Activated CD4-positive, alpha-beta T cell treated with anti-CD3 and anti-CD28 coated beads for 1 hour (primary cell): ENCODE results near the gene CARMIL1.

Experiments used
- DNase-seq: peaks from one replicate; pipeline ENCODE4 v3.0.0-alpha.2; 2020

The CARMIL1 gene

DNA sequence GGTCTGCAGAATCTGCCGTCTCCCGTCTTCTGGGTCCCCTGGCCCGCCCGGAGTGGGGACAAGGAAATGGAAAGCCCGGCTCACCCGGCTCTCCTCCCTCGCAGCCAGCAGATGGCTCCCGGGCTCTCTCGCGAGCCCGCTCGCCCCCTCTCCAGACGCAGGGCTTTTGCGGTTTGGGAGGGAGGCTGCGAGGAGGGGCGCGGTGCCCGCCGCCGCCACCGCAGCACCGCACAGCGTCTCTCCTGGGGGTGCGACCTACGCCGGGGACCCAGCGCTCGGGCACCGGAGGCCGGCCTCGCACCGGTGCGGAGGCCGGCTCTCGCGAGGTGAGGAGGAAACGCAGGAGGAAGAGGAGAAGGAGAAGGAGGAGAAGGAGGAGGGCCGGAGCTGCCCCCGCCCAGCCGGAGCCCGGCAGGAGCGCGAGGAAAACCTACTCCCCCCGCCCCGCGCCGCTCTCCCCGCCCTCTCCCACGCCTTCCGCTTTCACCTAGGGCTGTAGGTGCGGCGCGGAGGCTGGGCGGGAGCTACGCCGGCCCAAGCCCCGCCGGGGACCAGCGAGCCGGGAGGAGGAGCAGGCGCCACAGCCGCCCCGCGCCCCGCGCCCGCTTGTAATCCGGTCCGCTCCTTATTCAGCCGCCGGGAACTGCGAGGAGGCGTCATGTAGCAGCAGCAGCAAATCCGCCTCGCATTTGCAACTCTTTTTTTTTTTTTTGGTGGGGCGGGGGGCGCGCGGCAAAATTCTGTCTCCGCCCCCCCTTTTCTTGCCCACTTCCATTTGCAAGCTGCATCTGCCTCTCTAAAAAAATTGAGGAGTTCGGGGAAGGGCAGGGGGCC, at the start of gene CARMIL1:
Gene CARMIL1, plus strand, starts transcription at position 461 of the 834 bp plus-strand sequence. CDS start 422 bp downstream, outside the sequence.
- peak; percentile 60 for DNase-seq

DNA sequence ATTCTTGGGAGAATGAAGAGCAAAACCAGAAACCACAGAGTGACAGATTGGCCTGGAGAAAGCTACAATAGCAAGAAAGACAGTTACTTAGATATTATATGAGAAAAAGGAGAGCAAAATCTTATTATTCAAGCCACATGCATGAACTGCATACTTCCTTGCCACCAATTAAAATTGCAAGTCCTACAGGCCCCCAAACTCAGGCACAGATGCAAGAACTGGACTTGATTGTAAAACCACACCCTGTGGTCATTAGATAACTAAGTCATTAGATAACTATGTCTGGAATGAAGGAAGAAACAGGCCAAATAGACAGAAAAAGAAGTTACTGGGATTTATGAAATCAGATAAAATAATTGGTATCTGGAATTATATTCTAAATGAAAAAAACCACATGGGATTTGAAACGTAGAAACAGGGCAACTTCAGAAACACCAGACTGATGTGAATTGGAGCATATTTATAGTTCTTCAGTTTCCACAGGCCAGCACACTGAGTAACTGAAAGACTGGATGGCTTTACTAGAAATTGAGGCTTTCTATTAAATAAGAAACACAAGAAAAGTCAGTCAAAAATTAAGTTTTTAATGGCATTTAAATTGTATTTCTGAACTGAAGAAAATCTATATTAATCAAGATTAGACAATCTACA, 49.4 kb upstream of the CARMIL1 start:
- DNase-seq = no peak

DNA sequence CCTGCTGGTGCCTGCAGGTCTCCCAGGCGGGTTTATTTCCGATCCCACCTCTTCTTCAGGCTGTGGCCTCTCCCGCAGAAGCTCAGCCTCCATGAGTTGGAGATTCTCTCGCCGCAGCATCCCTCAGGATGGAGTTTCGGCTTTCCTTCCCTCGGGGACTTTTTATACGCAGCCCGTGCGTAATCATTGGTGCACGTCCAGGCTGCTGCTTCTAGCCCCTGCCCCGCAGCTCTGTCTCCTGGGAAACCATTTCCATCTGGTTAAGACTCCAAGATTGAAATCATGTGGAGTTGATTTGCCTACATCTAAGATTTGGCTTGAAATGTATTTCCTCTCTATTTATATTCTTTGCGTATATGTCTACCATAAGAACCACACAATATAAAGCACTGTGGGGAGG, 46.7 kb upstream of the CARMIL1 start:
- no peak for DNase-seq

DNA sequence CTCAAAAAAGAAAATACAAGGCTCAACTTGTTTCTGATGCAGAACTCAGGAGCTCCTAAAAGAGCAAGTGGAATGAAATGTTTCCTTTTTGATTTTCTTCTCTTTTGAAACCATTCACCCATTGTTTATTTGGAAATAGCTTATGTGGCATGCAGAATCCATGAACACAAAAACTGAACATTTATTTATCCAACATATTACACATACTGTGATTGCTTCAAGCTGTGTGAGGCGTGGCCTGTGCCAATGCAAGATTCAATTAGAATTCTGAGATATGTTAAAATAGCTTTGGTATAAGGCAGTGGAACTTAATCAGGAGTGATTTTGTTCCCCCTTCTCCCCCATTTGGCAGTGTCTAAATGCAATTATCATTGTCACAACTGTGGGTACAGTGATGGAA, 45.9 kb upstream of the CARMIL1 start:
- DNase-seq = no peak

DNA sequence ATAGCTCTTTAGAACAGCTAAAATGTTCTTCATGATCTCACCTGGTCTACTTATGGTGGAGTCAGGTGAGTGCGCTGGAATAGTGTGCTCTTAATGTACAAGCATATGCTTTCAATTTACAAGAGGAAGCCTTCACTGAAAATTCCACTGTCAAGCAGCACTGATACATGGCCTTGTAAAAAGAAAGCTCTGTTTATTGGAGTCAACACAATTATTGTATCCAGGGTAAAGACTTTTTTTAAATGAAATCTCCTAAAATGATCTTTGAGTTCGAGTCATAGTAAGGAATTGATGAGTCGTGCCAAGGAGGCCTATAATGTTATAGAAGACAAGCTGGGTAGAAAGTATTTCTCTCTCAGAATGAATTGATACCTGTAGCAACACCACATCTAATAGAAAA, 41.6 kb upstream of the CARMIL1 start:
- no peak for DNase-seq

DNA sequence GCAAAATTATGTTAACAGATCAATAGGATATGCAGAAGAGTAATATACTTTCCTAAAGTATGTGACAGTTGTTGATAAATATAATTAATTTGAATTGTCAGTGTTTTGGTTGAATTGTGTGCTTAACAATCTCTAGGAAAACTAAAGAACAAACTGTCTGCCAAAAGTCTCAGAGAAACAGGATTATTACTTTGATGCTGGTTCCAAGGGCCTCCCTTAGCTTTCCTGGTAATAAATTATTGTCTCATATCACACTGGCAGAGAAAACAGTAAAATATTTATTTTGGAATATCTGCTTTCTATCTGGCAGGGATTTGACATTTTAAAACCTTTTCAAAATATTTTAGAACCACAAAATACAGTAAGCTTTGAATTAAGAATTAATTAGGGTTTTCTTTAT, 40.1 kb upstream of the CARMIL1 start:
- DNase-seq = no peak

DNA sequence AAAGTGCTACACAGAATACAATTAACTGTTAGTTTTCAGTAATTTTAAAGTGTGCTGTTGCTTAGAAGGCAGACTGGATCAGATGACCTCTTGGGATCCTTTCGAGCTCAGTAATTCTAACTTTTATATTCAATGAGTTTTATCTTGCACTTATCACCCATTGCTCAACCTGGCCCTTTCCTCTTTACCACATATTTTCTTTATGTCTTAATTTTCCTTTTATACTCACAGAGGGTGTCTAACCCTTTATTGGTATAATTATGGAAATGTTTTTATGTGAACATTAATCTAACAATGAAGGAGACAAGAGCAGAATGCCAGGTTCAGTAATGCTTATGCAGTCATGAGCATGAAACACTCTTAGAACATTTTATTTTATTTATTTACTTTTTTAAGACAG, 39.7 kb upstream of the CARMIL1 start:
- DNase-seq = no peak

DNA sequence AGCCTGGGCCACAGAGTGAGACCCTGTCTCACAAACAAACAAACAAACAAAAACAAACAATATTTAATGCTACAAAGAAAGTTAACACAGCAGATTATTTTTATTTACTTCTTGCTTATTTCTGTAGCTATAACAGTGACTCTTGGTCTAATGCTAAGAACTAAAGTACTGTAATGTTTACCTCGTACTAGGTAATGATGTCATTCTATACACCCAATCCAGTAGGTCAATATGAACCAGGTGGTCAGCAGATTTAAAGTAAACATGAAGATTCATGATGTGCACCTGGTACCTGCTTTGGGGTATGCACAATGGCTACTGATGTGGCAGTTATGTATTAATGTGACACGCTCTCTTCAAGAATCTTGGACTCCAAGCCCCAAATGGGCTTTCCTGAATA, 36.6 kb upstream of the CARMIL1 start:
- DNase-seq = no peak

DNA sequence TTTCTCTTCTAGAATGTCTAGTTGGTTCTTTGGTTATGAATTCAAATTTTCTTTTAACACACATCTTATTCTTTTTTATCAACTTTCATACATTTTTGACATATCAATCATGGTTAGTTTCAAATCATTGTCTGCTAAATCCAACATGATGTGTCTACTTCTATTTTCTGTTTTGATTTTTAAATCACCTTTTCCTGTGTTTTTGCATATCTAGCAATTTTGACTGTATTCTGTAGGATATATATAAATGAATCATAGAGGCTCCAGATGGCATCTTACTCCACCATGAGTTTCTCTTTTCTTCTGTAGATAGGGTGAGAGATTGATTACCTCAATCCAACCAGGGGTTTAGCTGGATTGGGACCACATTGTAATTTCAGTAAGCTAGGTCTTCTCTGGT, 34.3 kb upstream of the CARMIL1 start:
- no peak for DNase-seq

DNA sequence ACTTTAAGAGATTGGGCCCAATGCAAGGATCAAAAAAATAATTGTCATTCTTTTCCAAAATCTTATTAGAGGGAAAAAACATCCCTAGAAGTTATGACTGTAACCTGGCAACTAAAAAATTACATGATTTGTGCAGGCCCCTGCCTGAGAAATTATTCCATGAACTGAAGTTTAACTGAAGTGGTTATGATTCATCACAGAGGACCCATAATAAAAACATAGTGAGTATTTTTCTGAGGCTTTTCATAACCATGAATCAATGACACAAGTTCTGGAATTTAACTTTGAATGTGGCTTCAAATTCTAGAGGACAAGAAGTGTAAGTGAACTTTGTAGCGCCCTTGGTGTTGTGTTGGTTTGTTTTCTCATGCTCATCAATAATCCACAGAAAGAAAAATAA, 31.1 kb upstream of the CARMIL1 start:
- no peak for DNase-seq

DNA sequence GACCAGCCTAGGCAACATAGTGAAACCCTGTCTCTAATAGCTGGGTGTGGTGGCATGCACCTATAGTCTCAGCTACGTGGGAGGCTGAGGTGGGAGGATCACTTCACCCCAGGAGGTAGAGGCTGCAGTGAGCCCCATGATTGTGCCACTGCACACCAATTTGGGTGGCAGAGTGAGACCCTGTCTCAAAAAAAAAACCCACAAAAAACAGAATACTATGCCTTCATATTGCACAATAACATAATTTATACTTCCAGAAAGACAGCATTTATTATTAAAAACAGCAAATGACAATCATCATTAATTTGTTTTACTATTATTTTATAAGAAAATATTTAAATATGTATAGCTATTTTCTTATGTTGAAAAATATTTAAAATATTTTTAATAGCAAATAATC, 30.0 kb upstream of the CARMIL1 start:
- no peak for DNase-seq

DNA sequence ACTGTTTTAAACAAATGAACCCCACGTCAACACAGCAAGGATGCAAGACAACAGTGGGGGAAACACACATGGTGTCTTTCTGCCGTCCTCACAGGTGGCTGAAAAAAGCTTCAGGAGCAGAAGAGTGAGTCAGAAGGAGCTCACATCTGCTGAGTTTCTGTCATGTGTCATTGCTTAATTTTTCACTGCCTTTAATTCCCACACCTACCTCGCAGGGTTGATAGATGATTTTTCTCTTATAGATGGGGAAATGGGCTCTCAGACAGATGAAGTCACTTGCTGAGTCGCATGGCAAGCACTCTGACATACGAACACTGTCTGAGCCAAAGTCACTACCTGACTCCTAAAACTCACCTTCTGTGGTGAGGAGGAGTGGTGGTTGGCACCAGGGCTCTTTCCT, 28.3 kb upstream of the CARMIL1 start:
- no peak for DNase-seq

DNA sequence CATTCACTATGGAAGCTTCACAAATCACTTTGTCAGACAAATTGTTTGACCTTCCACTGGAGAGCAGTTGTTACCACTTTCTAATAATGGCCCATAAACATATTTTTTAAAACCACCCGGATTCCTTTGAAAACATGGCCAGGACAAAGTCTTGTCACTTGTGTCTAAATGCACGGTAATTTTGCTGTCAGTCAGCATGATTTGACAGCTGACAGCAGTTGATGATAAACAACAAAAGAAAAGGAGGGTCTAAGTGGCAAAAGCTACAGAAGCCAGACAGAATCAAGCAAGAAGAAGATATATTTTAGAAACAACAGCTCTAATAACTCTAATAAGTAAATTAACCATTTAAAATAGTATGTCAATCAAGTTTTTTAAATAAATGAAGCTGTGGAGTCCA, 27.7 kb upstream of the CARMIL1 start:
- DNase-seq = no peak

DNA sequence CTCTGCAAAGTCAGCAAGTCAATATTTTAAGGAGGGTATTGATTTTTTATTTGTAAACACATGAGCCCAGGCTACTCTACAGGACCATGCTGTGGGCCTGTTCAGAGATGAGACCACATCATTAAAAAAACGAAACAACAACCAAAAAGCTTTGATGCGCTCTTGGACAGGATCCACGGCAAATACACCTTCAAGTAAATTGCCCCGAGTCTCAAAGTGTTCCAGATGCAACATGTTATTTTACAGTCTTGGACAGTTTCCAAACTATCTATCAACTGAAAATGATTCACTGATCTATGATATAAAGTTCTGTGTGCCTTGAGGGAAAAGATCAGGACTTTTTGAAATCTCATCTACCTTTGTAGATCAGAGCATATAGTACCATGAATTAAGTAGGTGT, 25.8 kb upstream of the CARMIL1 start:
- no peak for DNase-seq

DNA sequence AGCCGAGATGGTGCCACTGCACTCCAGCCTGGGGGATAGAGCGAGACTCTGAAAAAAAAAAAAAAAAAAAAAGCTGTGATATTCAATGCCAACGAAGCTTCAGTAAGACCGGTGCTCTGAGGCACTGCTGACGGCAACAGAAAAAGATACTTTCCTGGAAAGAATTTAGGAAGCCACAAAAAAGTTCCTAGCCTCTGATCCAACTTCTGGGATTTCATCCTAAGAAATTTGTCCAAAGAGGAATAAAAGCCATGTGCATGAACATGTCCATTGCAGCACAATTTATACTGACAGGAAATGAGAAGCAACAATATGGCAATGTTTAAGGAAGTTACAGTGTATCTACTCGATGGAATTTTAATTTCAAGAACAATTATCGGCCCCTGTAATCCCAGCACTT, 24.5 kb upstream of the CARMIL1 start:
- no peak for DNase-seq

DNA sequence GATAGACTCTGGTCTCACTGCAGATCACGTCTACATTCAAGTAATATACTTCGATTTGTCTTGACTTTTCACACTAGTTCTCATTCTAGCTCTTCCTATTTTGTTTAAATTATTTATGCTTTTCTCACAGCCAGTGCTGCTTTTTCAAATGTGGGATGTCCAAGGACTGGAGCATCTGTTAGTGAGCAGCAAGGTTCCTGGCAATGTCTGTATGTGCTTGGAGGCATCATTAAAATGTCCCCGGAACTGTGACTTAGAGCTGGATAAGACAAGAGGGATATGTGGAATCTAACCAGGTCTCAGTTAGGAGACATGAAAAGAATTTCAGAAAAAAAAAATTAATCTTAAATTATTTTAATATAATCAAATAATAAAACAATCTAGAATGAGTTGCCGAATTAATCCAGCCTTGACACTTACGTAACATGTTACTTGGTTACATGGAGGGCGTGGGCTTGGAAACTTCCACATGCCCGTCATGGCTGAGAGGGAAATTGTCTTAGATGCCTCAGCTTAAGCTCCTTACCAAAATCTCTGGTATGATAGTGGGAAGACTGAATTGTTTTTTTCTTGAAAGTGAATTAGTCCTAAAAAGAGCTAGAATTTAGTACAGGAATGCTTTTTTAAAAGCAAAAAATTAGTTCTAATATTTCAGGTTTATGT, 21.4 kb upstream of the CARMIL1 start:
- DNase-seq = no peak

DNA sequence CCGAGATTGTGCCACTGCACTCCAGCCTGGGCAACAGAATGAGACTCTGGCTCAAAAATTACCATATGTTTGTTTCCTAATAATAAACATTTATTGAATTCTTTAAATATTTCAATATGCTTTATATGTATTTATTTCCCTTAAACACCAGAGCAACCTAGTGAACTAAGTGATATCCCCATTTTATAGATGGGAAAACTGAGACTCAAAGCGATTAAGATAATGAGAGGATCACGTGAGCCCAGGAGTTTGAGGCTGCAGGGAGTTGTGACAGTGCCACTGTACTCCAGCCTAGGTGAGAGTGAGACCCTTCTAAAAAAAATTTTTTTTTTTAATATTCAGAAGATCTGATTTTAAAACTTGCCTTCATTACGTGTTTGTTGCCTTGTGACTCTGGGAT, 19.4 kb upstream of the CARMIL1 start:
- no peak for DNase-seq

DNA sequence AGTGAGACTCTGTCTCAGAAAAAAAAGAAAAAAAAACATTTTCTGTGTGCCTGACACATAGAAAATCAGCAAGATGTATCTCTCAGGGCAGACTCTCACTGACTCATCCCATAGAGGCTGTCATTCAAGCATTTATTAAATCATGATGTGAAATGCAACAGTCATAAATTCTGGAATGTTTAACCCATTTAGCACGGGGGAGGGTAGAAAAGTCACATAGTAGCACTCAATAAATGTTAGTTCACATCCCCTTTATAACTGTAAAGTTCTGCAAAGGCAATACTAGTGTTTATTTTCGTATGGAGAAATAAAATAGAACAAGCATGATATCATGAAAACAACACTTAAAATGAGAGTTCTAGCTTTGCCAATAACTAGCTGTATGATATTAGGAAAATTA, 15.5 kb upstream of the CARMIL1 start:
- no peak for DNase-seq

DNA sequence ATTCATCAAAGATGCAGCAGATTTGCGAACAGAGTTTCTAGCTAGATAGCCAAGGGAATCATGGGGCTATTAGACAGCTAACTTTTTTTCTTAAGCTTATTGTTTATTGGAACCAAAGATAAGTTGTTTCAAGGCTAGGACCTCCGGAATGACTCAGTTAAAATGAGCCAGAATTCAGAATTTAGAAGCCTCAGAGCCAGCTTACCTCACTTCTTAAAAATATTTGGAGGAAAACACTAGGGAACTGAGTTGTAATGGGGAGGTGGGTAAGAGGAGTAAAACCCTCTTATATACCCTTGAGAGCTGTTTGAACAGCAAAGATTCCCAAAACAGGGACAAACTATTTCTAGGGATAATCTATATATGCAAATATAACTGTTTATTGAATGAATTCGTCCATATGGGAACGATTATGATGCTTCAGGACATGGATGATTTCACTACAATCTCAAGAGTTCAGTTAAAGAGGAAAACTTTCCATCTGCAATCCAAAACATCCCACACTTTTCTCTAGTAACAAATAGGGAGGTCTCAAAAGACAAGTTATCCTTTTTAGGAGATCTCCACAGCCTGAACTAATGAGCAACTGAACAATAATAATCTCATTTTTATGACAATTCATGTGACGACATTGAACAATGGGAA, 12.6 kb upstream of the CARMIL1 start:
- no peak for DNase-seq

DNA sequence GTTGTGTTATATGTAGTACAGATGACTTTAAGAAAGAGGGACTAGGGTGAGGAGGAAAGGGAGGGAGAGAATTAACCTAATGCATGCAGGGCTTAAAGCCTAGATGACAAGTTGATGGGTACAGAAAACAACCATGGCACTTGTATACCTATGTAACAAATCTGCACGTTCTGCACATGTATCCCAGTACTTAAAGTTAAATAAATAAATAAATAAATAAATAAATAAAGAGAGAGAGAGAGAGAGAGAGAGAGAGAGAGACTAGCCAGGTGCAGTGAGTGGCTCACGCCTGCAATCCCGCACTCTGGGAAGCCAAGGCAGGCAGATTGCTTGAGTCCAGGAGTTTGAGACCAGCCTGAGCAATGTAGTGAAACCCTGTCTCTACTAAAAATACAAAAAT, 11.5 kb upstream of the CARMIL1 start:
- no peak for DNase-seq

DNA sequence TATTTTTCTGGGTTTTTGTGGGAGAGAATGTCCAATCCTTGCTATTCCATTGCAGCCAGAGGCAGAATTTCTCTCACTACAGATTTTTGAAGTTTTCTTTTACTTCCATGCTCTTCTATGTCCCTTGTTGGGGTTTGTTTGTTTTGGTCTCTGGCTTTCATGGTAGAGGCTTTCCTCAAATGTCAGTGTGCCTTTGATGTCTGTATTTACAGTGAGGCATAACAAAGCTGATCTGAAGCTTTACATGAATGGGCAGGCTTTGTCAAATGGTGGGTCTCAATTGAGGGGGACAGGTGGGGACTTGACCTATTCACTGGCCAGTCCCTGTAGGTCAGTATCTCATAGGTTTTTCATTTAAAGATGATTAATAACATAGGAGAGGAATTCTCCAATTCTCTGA, 8.6 kb upstream of the CARMIL1 start:
- DNase-seq = no peak

DNA sequence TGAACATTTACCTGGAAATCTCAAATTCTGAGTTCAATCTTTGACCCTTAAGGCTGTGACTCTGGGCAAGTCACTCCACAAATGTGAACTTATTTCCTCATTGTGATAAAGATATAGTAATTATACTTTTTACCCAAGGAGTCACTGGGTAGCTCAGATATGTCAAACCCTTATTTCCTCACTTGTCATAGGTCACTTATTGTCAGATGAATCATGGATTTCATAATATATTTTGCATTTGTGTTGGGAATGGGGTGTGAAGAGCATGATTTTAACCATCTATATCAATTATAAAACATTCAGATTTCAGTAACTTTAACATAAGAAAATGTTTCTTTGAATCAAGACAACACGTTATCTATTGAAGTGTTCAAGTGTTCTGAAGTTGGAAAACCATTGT, 3.7 kb upstream of the CARMIL1 start:
- DNase-seq = no peak

DNA sequence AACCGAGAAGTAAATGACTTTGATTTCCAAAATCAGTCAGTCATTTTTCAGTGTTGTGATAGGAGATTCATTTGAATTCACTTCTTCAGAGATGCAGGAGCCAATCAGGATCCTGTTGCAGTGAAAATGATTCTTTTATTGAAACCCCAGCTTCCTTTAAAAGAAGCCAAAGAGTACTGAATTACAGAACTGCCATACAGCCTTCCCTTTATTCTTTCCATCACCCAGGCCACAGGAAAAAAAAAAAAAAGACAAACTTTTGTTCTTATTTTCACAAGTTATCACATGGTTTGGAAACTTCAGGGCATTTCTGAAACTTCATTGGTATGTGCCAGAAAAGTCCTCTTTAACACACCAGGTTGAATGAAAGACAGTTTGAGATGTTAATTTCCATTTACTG, 1.8 kb upstream of the CARMIL1 start:
- no peak for DNase-seq

DNA sequence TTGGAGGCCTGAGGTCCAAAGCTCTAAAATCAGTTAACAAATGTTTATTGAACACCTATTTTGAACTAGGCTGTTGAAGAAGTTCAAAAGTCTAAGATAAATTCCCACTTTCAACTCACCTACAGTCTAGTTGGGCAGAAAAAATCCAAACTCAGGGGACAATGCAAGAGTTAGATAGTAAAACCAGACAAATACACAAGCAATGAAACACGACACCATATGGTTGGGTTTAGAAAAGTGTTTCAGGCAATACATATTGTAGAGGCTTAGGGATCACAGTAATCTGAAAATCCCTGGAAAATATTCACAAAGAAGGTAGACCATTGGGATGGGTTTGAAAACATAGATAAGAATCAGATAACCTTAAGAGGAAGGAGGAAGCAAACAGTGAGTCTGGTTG, 1.3 kb upstream of the CARMIL1 start:
- DNase-seq = no peak
